SJCRH30 (cell line): ENCODE results near the gene TEAD1. TPM values are rescaled to one million over a fixed set of nuclear protein-coding genes. Genes with fewer than 3 reads are reported as not detected.

ENCODE experiments used
- DNase-seq, 2 experiments: peaks; one replicate each; pipeline ENCODE4 v3.0.0-alpha.2; 2015 to 2020
- H3K27ac ChIP-seq: fragments of 250-450 bp; sonication (Bioruptor Pico); 2 replicates; pipeline ENCODE4 v1.5.1; 2020; ENCODE audit warnings: mild to moderate bottlenecking, moderate library complexity
- H3K27me3 ChIP-seq: fragments of 250-450 bp; sonication (Bioruptor Pico); 2 replicates; pipeline ENCODE4 v1.5.1; 2020; ENCODE audit warnings: mild to moderate bottlenecking, moderate library complexity
- H3K36me3 ChIP-seq: fragments of 250-450 bp; sonication (Bioruptor Pico); 2 replicates; pipeline ENCODE4 v1.5.1; 2020; ENCODE audit warnings: mild to moderate bottlenecking, moderate library complexity
- H3K4me1 ChIP-seq: fragments of 250-450 bp; sonication (Bioruptor Pico); 2 replicates; pipeline ENCODE4 v1.5.1; 2020; ENCODE audit warnings: mild to moderate bottlenecking, moderate library complexity
- H3K4me3 ChIP-seq: fragments of 250-450 bp; sonication (Bioruptor Pico); 2 replicates; pipeline ENCODE4 v1.5.1; 2020; ENCODE audit warnings: mild to moderate bottlenecking, moderate library complexity
- H3K9me3 ChIP-seq: fragments of 250-450 bp; sonication (Bioruptor Pico); replicated peaks from 2 replicates; pipeline ENCODE4 v1.5.1; 2020; ENCODE audit warnings: mild to moderate bottlenecking, moderate library complexity
- total RNA-seq: library from RNA; depleted of rRNA; stranded (reverse); fragments of >200 nt; shearing (Covaris generic); gene quantifications from 2 replicates; pipeline ENCODE4 v1.2.3, GENCODE V29; 2014

TEAD1 gene
- total RNA-seq, 1 experiment from 2014 or later, result 84.4 TPM

GRCh38 chr11:12719221-12719620 lies 45.0 kb downstream of the TEAD1 start:
- Histone ChIP-seq H3K4me3 (no peak overlapping the region), H3K27ac (no peak overlapping the region), H3K9me3 (no peaks in the 10 kb centered on the region), H3K4me1 (peaks cover 8% of the 10 kb centered on the region; the same call in 1 of the 2 replicates), H3K27me3 (no peaks in the 10 kb centered on the region), H3K36me3 (no peaks in the 10 kb centered on the region; the same call in 1 of the 2 replicates)
- no peak for DNase-seq

DNA sequence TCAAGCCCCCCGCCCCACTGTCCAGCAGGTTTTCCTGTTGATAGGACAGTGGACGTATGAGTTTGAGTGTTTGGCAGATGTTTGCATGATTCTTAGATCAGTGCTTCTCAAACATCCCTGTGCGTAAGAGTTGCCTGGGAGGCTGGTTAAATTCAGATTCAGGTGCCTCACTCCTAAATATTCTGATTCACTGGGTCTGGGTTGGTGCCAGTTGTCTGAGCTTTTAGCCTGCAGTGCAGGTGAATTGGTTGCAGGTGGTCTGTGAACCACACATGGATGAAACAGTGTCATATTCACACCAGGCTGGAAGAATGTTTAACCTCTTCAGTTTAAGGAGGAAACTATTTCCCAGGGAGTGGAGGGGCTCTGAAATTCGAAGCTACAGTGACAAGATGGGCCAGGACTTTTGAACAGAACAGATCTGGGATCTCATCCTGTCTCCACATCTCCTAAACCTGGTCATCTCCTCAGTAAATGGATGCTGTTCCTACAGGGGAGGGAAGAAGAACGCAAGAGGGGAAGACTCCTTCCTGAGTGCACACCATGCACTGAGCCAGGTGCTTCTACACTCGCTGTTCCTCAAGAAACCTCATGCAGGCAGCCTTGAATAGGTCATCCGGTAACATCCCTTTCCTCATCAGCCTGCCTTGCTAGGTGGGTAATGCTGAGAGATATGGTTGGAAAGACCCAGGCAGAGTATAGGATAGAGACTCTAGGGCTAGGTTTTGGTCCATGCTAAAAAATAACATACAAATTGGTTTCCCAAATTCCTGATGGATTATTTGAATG lies 47.8 kb downstream of the TEAD1 start:
- Histone ChIP-seq H3K4me3 (no peak overlapping the region), H3K27ac (no peak overlapping the region), H3K9me3 (no peaks in the 10 kb centered on the region), H3K27me3 (no peaks in the 10 kb centered on the region), H3K36me3 (no peaks in the 10 kb centered on the region; the same call in 1 of the 2 replicates), H3K4me1 (peaks cover 8% of the 10 kb centered on the region; the same call in 1 of the 2 replicates)
- DNase-seq, result no peak

DNA sequence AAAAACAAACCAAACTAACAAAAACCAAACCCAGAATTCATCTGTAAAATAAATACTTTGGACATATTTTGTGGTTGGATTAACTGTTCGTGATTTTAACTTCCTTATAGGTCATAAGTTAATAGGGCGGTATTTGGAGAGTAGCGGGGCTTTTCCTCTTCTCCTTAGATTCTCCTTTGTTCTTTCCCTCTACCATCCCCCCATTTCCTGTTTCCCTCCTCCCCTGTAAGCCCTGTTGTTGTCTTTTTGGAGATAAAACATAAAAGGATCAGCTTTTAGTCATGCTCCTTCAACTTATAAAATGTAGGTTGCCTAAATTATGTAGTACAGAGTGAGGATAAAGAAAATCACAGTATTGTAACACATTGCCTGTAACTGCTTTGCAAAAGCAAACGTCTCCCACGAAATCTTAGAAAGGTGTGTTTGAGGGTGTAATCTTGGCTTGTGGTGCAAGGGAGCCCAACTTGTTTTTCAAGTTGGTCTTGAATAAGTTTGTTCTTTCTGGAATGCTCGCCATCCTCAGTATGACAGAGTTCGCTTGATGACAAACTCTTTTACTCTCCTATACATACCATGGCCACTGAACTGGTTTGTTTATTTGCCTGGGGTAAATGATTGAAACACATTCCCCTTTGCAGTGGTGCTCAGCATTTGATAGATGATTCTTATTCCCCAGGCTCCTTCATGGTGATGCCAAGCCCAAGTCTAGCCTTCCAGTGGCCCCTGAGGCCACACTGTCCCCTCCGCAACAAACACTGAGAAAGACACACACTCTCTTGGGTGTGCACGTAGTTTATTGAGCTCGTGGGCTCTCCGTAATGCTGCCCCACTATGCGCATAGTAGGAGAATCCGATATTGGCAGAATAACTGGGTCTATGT lies 49.4 kb downstream of the TEAD1 start:
- H3K4me1 ChIP-seq, result peaks cover 8% of the 10 kb centered on the region; the same call in 1 of the 2 replicates
- H3K36me3 ChIP-seq, result no peaks in the 10 kb centered on the region; the same call in 1 of the 2 replicates
- no peaks in the 10 kb centered on the region for H3K27me3 ChIP-seq
- H3K9me3 ChIP-seq, result no peaks in the 10 kb centered on the region
- no peak overlapping the region for H3K4me3 ChIP-seq
- no peak for DNase-seq
- H3K27ac ChIP-seq, result no peak overlapping the region

DNA sequence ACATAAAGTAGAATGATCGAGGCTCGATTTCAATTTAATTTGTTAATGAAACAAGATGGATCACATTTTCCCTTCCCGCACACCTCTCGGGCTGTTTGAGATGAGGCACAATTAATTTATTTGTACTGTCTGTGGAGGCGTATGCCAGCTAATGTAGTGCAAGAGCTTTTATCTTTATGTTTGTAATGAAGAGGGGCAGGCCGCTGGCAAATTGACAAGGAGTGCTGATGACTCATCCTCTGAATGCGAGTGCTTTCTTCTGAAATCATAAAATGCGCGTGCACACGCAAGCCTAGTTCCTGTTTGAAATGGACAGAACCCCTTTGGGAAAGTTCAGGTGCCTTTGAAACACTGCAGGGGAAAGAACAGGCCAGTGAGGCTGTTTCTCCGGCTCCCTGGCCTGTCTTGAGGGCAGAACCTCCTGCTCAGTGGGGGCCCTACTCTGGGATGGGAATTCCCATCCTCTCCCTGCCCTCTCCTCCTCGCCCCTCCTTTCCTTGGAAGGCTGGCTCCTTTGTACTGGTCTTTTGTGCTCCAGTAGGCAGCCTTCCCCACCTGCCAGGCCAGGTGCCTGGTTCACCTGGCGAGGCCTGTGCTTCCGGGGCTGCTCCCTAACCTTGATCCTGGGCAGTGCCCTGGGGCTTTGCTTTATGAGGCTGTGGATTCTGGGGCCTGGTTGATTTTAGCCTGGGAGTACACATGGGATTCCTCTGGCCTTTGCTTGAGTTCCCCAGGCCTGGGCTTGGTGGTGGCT lies 50.3 kb downstream of the TEAD1 start:
- Histone ChIP-seq H3K9me3 (no peaks in the 10 kb centered on the region), H3K27me3 (no peaks in the 10 kb centered on the region), H3K4me3 (no peak overlapping the region), H3K36me3 (no peaks in the 10 kb centered on the region; the same call in 1 of the 2 replicates), H3K4me1 (peaks cover 8% of the 10 kb centered on the region; the same call in 1 of the 2 replicates), H3K27ac (no peak overlapping the region)
- peak; percentile 24 to 39 for DNase-seq

DNA sequence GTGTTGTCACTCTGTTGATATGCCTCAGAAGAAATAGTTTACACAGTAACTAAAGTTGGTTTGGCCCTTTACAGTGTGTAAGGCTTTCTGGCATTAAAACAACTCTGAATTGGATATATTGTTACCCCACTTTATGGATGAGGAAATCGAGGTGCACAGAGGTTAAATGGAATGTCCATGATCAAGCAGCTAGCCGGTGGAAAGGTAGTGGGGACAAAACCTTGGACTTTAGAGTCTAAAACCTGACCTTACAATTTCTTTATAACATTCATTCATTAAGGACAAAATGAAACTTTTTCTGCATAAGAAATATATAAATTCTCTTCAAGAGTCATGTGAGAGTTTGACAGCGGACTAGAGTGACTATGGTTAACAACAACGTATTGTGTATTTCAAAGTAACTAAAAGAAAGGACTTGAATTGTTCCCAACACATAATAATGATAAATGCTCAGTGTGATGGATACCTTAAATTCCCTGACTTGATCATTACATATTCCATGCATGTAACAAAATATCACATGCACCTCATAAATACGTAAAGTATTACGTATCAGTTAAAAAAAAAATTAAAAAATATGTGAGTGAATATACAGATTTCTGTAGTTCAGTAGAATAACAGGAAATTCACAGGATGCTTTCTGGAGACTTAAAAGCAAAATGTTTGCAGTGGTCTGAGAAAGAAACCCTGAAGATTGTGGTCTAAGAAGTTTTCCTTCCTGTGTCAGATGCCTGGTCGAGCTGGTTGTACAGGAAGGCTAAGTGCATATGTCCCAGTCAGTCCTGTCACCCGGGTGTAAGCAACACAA lies 51.0 kb downstream of the TEAD1 start:
- Histone ChIP-seq H3K9me3 (no peaks in the 10 kb centered on the region), H3K4me1 (peaks cover 8% of the 10 kb centered on the region; the same call in 1 of the 2 replicates), H3K27ac (no peak overlapping the region), H3K4me3 (no peak overlapping the region), H3K27me3 (no peaks in the 10 kb centered on the region), H3K36me3 (no peaks in the 10 kb centered on the region; the same call in 1 of the 2 replicates)
- DNase-seq, result no peak

DNA sequence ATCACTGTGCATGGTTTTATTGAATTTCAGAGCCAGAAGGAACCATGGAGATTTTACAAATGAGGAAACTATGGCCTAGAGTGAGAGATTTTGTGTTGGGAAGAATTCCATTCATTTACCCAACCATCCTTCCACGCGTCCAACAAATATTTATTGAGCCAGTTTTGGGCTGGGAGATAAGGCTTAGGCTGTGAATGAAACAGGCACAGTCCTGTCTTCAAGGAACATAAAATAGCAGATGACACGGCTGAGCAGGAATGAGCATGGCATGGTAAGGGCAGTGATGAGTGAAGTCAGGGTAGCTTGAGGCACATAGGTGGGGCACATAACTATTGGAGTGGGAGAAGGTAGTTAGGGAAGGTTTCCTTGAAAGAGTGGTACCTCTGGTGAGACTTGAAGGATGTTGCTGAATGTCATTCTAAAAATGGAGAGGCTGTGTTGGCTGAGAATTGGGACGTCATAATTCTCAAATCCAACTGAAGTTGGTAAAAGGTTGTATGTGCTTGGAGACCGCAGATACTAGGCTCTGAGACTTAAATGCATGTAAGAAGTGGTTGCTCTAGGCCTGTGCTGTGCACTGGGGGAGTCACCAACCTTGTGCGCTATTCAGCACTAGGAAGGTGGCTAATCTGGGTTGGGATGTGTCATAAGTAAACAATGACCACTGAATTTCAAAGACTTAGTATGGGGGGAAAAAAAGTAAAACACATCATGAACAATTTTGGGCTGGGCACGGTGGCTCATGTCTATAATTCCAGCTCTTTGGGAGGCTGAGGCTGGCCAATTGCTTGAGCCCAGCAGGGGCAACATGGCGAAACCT lies 51.9 kb downstream of the TEAD1 start:
- no peaks in the 10 kb centered on the region; the same call in 1 of the 2 replicates for H3K36me3 ChIP-seq
- H3K27ac ChIP-seq, result no peak overlapping the region
- no peak overlapping the region for H3K4me3 ChIP-seq
- H3K27me3 ChIP-seq, result no peaks in the 10 kb centered on the region
- peaks cover 8% of the 10 kb centered on the region; the same call in 1 of the 2 replicates for H3K4me1 ChIP-seq
- no peaks in the 10 kb centered on the region for H3K9me3 ChIP-seq
- DNase-seq, result no peak

GRCh38 chr11:12727563-12728211 lies 53.5 kb downstream of the TEAD1 start:
- Histone ChIP-seq H3K9me3 (no peaks in the 10 kb centered on the region), H3K4me1 (peaks cover 8% of the 10 kb centered on the region; the same call in 1 of the 2 replicates), H3K27me3 (no peaks in the 10 kb centered on the region), H3K36me3 (no peaks in the 10 kb centered on the region), H3K27ac (no peak overlapping the region), H3K4me3 (no peak overlapping the region)
- no peak for DNase-seq

DNA sequence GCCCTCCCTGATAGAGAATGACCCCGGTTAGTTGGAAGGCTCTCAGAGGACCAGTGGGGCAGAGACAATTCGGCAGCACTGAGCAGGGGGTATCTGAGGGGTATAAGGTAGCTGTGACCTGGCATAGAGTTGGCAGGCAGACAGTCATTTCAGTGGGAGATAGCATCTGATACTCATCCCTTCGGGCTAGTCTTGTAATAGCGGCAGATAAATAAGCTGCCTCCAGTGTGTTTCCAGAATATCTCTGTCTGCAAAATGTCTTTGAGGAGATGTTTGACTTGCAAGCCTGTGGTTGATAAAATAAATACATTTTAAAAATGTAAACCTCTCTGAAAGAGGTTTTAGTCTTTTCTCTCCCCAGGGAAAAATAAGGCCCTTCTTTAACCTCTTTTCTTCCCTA lies 54.2 kb downstream of the TEAD1 start:
- Histone ChIP-seq H3K27ac (no peak overlapping the region), H3K36me3 (peaks cover 1% of the 10 kb centered on the region; the same call in 1 of the 2 replicates), H3K4me3 (no peak overlapping the region), H3K27me3 (no peaks in the 10 kb centered on the region), H3K4me1 (peaks cover 2% of the 10 kb centered on the region; the same call in 1 of the 2 replicates), H3K9me3 (no peaks in the 10 kb centered on the region)
- no peak for DNase-seq

DNA sequence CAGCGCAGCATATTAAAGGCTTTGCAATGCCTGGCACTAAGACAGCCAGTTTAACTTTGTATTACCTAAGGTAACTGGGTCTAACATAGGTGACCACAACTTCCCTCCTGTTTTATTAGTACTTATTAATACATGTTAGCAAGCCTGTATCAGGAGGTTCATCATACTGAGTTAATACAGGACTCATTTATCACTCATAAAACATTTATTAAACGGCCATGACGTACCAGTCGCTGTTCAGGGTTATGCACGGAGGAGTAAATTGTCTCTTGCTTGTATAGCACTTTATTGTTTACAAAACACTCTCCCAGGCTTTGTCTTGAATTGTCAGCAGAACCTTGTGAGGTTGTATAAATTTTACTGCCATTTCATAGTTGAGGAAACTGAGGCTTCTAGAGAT lies 55.7 kb downstream of the TEAD1 start:
- peaks cover 2% of the 10 kb centered on the region; the same call in 1 of the 2 replicates for H3K36me3 ChIP-seq
- H3K4me1 ChIP-seq, result no peaks in the 10 kb centered on the region
- H3K4me3 ChIP-seq, result no peak overlapping the region
- no peak for DNase-seq
- H3K27ac ChIP-seq, result no peak overlapping the region
- no peaks in the 10 kb centered on the region for H3K27me3 ChIP-seq
- no peaks in the 10 kb centered on the region for H3K9me3 ChIP-seq

- no peaks in the 10 kb centered on the region for H3K27me3 ChIP-seq
- no peaks in the 10 kb centered on the region for H3K4me1 ChIP-seq
- no peak overlapping the region for H3K4me3 ChIP-seq
- no peak for DNase-seq
- H3K36me3 ChIP-seq, result peaks cover 5% of the 10 kb centered on the region; the same call in 1 of the 2 replicates
- no peak overlapping the region for H3K27ac ChIP-seq
- no peaks in the 10 kb centered on the region for H3K9me3 ChIP-seq
These were observed 57.7 kb downstream of the TEAD1 start for GRCh38 chr11:12731841-12732336.

GRCh38 chr11:12733091-12733490 lies 58.9 kb downstream of the TEAD1 start:
- Histone ChIP-seq H3K27me3 (no peaks in the 10 kb centered on the region), H3K4me3 (no peak overlapping the region), H3K4me1 (no peaks in the 10 kb centered on the region), H3K9me3 (no peaks in the 10 kb centered on the region), H3K36me3 (peaks cover 7% of the 10 kb centered on the region; the same call in 1 of the 2 replicates), H3K27ac (no peak overlapping the region)
- no peak for DNase-seq

DNA sequence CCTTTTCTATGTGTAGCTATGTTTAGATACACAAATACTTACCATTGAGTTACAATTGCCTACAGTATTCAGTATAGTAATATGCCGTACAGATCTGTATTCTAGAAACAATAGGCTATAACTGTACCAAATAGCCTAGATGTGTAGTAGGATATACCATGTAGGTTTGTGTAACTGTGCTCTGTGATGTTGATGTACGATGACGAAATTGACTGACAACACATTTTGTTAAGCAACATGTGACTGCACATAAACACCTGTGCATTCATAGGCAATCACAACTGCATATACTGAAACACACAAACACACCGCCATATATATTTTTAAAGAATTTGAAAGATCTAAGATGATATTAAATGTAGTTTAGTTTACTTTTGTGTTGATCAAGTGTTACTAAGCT lies 60.4 kb downstream of the TEAD1 start:
- Histone ChIP-seq H3K36me3 (peaks cover 7% of the 10 kb centered on the region; the same call in 1 of the 2 replicates), H3K4me1 (no peaks in the 10 kb centered on the region), H3K27me3 (no peaks in the 10 kb centered on the region), H3K27ac (no peak overlapping the region), H3K9me3 (no peaks in the 10 kb centered on the region), H3K4me3 (no peak overlapping the region)
- DNase-seq, result no peak
